GM19239 (cell line): ENCODE measurements around the gene ZCCHC17.
A peak's percentile ranks its signal among the peaks of the same experiment; 100 is the strongest.
"Not testable (repeated sequence)": the region's sequence is repeated elsewhere in the genome, so short reads cannot be mapped to it uniquely, and the experiment has no call there.

Experiments used
- DNase-seq: peaks from one replicate; pipeline ENCODE4 v3.0.0; 2011; ENCODE audit warnings: low spot score; ENCODE audit not compliant: insufficient read length
- FAIRE-seq: peaks from 2 replicates; lab custom pipeline; 2011; peaks lifted over from hg19 to GRCh38; lab: Jason Lieb, UNC

Gene ZCCHC17

GRCh38 chr1:31386576-31387243 is 89.9 kb downstream of the ZCCHC17 start:
- not testable (repeated sequence) for DNase-seq, FAIRE-seq

GRCh38 chr1:31387612-31388011 is 90.8 kb downstream of the ZCCHC17 start:
- FAIRE-seq (no peak), DNase-seq (no peak)

GRCh38 chr1:31389616-31390015 is 92.8 kb downstream of the ZCCHC17 start:
- FAIRE-seq: no peak
- no peak for DNase-seq

GRCh38 chr1:31390071-31390470 is 93.2 kb downstream of the ZCCHC17 start:
- FAIRE-seq (no peak), DNase-seq (no peak)

GRCh38 chr1:31393463-31393862 is 96.6 kb downstream of the ZCCHC17 start:
- FAIRE-seq: no peak
- DNase-seq: no peak

GRCh38 chr1:31394584-31395193 is 97.9 kb downstream of the ZCCHC17 start:
- DNase-seq: peak; percentile 71
- FAIRE-seq: peak; percentile 95

GRCh38 chr1:31396633-31397351 is 100.0 kb downstream of the ZCCHC17 start:
- FAIRE-seq (no peak), DNase-seq (no peak)

GRCh38 chr1:31397360-31398095 is 100.7 kb downstream of the ZCCHC17 start:
- FAIRE-seq (no peak), DNase-seq (no peak)

- FAIRE-seq (no peak), DNase-seq (no peak)
Measured at GRCh38 chr1:31398246-31398645, 101.4 kb downstream of the ZCCHC17 start.

- no peak for DNase-seq
- FAIRE-seq: no peak
Measured at GRCh38 chr1:31399976-31400375, 103.1 kb downstream of the ZCCHC17 start.

- no peak for FAIRE-seq
- DNase-seq: no peak
Measured at GRCh38 chr1:31400393-31400792, 103.6 kb downstream of the ZCCHC17 start.

GRCh38 chr1:31401241-31401640 is 104.4 kb downstream of the ZCCHC17 start:
- DNase-seq: no peak
- no peak for FAIRE-seq

GRCh38 chr1:31405578-31406245 is 108.9 kb downstream of the ZCCHC17 start:
- FAIRE-seq (no peak), DNase-seq (no peak)

- FAIRE-seq (no peak), DNase-seq (no peak)
Measured at GRCh38 chr1:31407029-31407626, 110.3 kb downstream of the ZCCHC17 start.

- no peak for FAIRE-seq
- DNase-seq: no peak
Measured at GRCh38 chr1:31408788-31409318, 112.0 kb downstream of the ZCCHC17 start.

GRCh38 chr1:31409946-31410858 is 113.4 kb downstream of the ZCCHC17 start:
- FAIRE-seq (no peak), DNase-seq (no peak)

- no peak for FAIRE-seq
- DNase-seq: no peak
Measured at GRCh38 chr1:31410871-31411270, 114.0 kb downstream of the ZCCHC17 start.

- FAIRE-seq (no peak), DNase-seq (no peak)
Measured at GRCh38 chr1:31412205-31412604, 115.4 kb downstream of the ZCCHC17 start.
